Measurements from ENCODE around the gene DNAJB1. TPM values are rescaled to one million over a fixed set of nuclear protein-coding genes. Genes with fewer than 3 reads are reported as not detected.

DNAJB1 gene
- total and polyA plus RNA-seq, 2 of the 4 experiments (the other 2 are of a cell fraction), result 88.2 to 95.4 TPM

DNA sequence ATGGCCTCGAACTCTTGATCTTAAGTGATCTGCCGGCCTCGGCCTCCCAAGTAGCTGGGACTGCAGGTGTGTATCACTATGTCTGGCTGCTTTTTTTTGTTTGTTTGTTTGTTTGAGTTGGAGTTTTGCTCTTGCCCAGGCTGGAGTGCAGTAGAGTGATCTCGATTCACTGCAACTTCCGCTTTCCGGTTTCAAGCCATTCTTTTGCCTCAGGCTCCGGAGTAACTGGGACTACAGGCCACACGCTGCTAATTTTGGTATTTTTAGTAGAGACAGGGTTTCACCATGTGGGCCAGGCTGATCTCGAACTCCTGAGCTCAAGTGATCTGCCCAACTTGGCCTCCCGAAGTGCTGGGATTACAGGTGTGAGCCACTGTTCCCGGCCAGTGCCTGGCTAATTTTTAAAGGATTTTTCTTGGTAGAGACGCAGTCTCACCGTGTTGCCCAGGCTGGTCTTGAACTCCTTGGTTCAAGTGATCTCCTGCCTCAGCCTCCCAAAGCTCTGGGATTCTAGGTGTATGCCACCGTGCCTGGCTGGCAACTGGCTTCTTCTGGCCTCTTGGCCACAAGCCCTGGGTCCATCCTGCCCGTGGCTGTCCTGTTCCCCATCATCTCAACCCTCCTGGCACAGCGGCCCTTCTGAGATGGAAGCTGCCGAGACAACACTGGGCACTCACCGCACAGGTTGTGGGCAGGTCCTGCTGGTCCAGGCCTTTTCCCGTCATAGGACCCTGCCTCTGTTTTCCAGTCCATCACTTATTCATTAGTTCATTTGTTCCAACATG, 22.7 kb upstream of the DNAJB1 start:
- Histone ChIP-seq H3K14ac (replicated peaks; ENCODE audit: low read depth, low read length) (no peak overlapping the region), H3K18ac (ENCODE audit: low read depth, low read length) (no peak overlapping the region), H2BK120ac (ENCODE audit: low read depth, low read length) (no peak overlapping the region), H3K27ac (ENCODE audit: insufficient read depth, low read length) (no peak overlapping the region), H3K27me3 (ENCODE audit: control insufficient read depth, insufficient read depth, low read length) (no peaks in the 10 kb centered on the region), H3K4ac (ENCODE audit: low read depth, low read length) (no peak overlapping the region), H3K9me3 (ENCODE audit: control insufficient read depth, insufficient read depth, low read length) (no peaks in the 10 kb centered on the region), H3K23ac (ENCODE audit: low read depth, low read length) (no peak overlapping the region), H4K5ac (ENCODE audit: low read depth, low read length) (no peak overlapping the region), H3K36me3 (ENCODE audit: control insufficient read depth, insufficient read depth, low read length) (no peaks in the 10 kb centered on the region), H2BK20ac (ENCODE audit: low read depth, low read length) (no peak overlapping the region), H4K91ac (ENCODE audit: insufficient read depth, low read depth, low read length) (no peak overlapping the region), H4K8ac (ENCODE audit: low read depth in 2 of 2, low read length in 2 of 2) (no peak overlapping the region), H3K9me1 (ENCODE audit: insufficient read depth, low read length) (peaks cover 27% of the 10 kb centered on the region), H3K9ac (ENCODE audit: low read depth, low read length) (no peak overlapping the region), H3K56ac (ENCODE audit: extremely low read depth, insufficient read depth, low read length) (no peak overlapping the region), H2BK15ac (ENCODE audit: low read depth, low read length) (no peak overlapping the region), H2AFZ (replicated peaks; ENCODE audit: low read length, poor library complexity) (no peak overlapping the region), H2BK5ac (ENCODE audit: low read depth, low read length, poor library complexity, severe bottlenecking) (no peak overlapping the region), H2AK9ac (replicated peaks; ENCODE audit: low read depth, low read length, poor library complexity) (no peak overlapping the region), H3K4me2 (ENCODE audit: low read depth, low read length) (no peak overlapping the region), H3K4me3 (ENCODE audit: insufficient read depth, low read depth, low read length) (no peak overlapping the region), H3K4me1 (ENCODE audit: control insufficient read depth, insufficient read depth, low read length) (peaks cover 3% of the 10 kb centered on the region; the same call in 1 of the 2 replicates), H4K20me1 (ENCODE audit: insufficient read depth, low read length) (peaks cover 19% of the 10 kb centered on the region), H2AK5ac (ENCODE audit: low read depth, low read length) (no peak overlapping the region), H3K79me1 (ENCODE audit: low read depth in 1 of 2, low read length in 2 of 2) (peaks cover 18 to 65% of the 10 kb centered on the region in 2 experiments)
- POLR2A ChIA-PET (ENCODE audit: unreplicated experiment), result interaction anchor here (0.5 kb wide), 1 partner anchor 125 kb away, joined by 5 read pairs; no protein-coding TSS in a partner anchor
- no peak for DNase-seq
- intact Hi-C loops (cut with micrococcal nuclease) (no loop called here), in situ Hi-C loops (cut with MboI; ENCODE audit: low sequenced_read_pairs) (no loop called here), dilution Hi-C loops (cut with HindIII; ENCODE audit: low sequenced_read_pairs, unreplicated experiment) (no loop called here)
- no peak for ATAC-seq (ENCODE audit: low read depth)
- no TSS peak for BruUV-seq (replicated peaks)
- 93% methylated on average over 7 of the region's 19 CpGs; no CpG with 5 or more reads in 1 of the 2 experiments for WGBS, 2 experiments (ENCODE audit: extremely low coverage in 2 of 2, insufficient read length in 1 of 2)
- CTCF ChIA-PET, result no interaction called here
- TF ChIP-seq MAFK (IDR thresholded peaks at IDR 0.05; ENCODE audit: low read depth, low read length), result no peak
- TF ChIP-seq, protein P1, sequence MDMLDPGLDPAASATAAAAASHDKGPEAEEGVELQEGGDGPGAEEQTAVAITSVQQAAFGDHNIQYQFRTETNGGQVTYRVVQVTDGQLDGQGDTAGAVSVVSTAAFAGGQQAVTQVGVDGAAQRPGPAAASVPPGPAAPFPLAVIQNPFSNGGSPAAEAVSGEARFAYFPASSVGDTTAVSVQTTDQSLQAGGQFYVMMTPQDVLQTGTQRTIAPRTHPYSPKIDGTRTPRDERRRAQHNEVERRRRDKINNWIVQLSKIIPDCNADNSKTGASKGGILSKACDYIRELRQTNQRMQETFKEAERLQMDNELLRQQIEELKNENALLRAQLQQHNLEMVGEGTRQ (IDR thresholded peaks at IDR 0.05; ENCODE audit: low read depth, low read length), result no peak
- TF ChIP-seq POLR2A (IDR thresholded peaks at IDR 0.05; ENCODE audit: low read depth, low read length), result no peak
- TF ChIP-seq RCOR1 (IDR thresholded peaks at IDR 0.05; ENCODE audit: insufficient replicate concordance, low read length), result no peak
- TF ChIP-seq, protein P2, sequence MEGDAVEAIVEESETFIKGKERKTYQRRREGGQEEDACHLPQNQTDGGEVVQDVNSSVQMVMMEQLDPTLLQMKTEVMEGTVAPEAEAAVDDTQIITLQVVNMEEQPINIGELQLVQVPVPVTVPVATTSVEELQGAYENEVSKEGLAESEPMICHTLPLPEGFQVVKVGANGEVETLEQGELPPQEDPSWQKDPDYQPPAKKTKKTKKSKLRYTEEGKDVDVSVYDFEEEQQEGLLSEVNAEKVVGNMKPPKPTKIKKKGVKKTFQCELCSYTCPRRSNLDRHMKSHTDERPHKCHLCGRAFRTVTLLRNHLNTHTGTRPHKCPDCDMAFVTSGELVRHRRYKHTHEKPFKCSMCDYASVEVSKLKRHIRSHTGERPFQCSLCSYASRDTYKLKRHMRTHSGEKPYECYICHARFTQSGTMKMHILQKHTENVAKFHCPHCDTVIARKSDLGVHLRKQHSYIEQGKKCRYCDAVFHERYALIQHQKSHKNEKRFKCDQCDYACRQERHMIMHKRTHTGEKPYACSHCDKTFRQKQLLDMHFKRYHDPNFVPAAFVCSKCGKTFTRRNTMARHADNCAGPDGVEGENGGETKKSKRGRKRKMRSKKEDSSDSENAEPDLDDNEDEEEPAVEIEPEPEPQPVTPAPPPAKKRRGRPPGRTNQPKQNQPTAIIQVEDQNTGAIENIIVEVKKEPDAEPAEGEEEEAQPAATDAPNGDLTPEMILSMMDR (conservative IDR thresholded peaks at IDR 0.05; ENCODE audit: low read depth, low read length), result no peak
- TF ChIP-seq MAZ (IDR thresholded peaks at IDR 0.05; ENCODE audit: borderline replicate concordance, low read depth, low read length), result no peak
- TF ChIP-seq, protein P3, sequence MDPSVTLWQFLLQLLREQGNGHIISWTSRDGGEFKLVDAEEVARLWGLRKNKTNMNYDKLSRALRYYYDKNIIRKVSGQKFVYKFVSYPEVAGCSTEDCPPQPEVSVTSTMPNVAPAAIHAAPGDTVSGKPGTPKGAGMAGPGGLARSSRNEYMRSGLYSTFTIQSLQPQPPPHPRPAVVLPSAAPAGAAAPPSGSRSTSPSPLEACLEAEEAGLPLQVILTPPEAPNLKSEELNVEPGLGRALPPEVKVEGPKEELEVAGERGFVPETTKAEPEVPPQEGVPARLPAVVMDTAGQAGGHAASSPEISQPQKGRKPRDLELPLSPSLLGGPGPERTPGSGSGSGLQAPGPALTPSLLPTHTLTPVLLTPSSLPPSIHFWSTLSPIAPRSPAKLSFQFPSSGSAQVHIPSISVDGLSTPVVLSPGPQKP (IDR thresholded peaks at IDR 0.05; ENCODE audit: borderline replicate concordance, low read depth, low read length), result no peak
- no peak for TF ChIP-seq RFX5 (IDR thresholded peaks at IDR 0.05; ENCODE audit: low read depth, low read length)
- no peak for TF ChIP-seq SMC3 (IDR thresholded peaks at IDR 0.05; ENCODE audit: low read depth, low read length)
- TF ChIP-seq CEBPB (IDR thresholded peaks at IDR 0.05; ENCODE audit: low read depth, low read length), result no peak
- TF ChIP-seq NFE2L2 (IDR thresholded peaks at IDR 0.05; ENCODE audit: low read depth, low read length), result no peak
- TF ChIP-seq FOS (IDR thresholded peaks at IDR 0.05; ENCODE audit: low read depth, low read length), result no peak
- TF ChIP-seq RAD21 (IDR thresholded peaks at IDR 0.05; ENCODE audit: low read length), result no peak
- no peak for TF ChIP-seq CHD1 (IDR thresholded peaks at IDR 0.05; ENCODE audit: low read depth, low read length)
- no peak for TF ChIP-seq BHLHE40 (IDR thresholded peaks at IDR 0.05; ENCODE audit: low read depth, low read length)

Measured in IMR-90 (cell line).